K562 (cell line): ENCODE data around the gene ZNF557. TPM values are rescaled to one million over a fixed set of nuclear protein-coding genes. Genes with fewer than 3 reads are reported as not detected.

ENCODE experiments used
- ATAC-seq: fragments of 200-7000 bp; cut with Tn5 transposase; 3 replicates; pipeline ENCODE4 v1.9.1; 2020; ENCODE audit warnings: moderate library complexity
- BruUV-seq: library from RNA; stranded (reverse); fragments of 400-500 nt; replicated peaks from 2 replicates; lab custom pipeline; 2021; lab: Mats Ljungman, UMichigan
- CTCF ChIA-PET: fragments of 300-600 bp; formaldehyde crosslinking; extraction: SDS; loops from one replicate; lab custom pipeline; 2021; ENCODE audit warnings: low intra/inter-chr PET ratio; lab: Yijun Ruan, JAX
- POLR2A ChIA-PET: fragments of 300-600, 350-650 bp; sonication (Branson Sonifier 250); formaldehyde crosslinking; extraction: SDS; loops from one replicate; lab custom pipeline; 2021; ENCODE audit warnings: antibody characterized with exemption, inconsistent platforms; lab: Yijun Ruan, JAX
- DNase-seq, 4 experiments: peaks; one replicate each; pipeline versions ENCODE4 v3.0.0 to v3.0.0-alpha.2; 2011 to 2018; ENCODE audit warnings: low spot score in 3 of 4, mixed read lengths in 3 of 4; ENCODE audit errors: extremely low read depth in 1 of 4
- FAIRE-seq: peaks from 2 replicates; lab custom pipeline; 2011; peaks lifted over from hg19 to GRCh38; lab: Jason Lieb, UNC
- H2AFZ ChIP-seq: 2 replicates; pipeline ENCODE4 v1.6.0; 2011; ENCODE audit warnings: low read depth, low read length, control low read depth, inconsistent platforms
- H3K27ac ChIP-seq: fragments of 200-600 bp; 3 replicates; pipeline ENCODE4 v1.8.0; 2011; ENCODE audit warnings: low read depth, mild to moderate bottlenecking, control low read depth, inconsistent platforms, low read length, moderate library complexity, mixed read lengths; ENCODE audit errors: extremely low read depth
- H3K27me3 ChIP-seq, 2 experiments: fragments of 300-600 bp in 1 of 2; 2 replicates in 1 of 2; 3 replicates in 1 of 2; pipeline versions ENCODE4 v1.6.0 to v1.8.0; 2011; ENCODE audit warnings: inconsistent platforms in 2 of 2, low read length in 2 of 2, mild to moderate bottlenecking in 1 of 2, mixed read lengths in 1 of 2, moderate library complexity in 1 of 2; ENCODE audit not compliant: control insufficient read depth in 2 of 2, insufficient read depth in 2 of 2
- H3K36me3 ChIP-seq: fragments of 300-600 bp; 3 replicates; pipeline ENCODE4 v1.8.0; 2011; ENCODE audit warnings: mild to moderate bottlenecking, low read length, inconsistent platforms; ENCODE audit not compliant: control insufficient read depth, insufficient read depth
- H3K4me1 ChIP-seq, 2 experiments: fragments of 200-600 bp in 1 of 2; replicated peaks in 1 of 2; 2 replicates in 1 of 2; 3 replicates in 1 of 2; pipeline versions ENCODE4 v1.5.1 to v1.8.0; 2011; ENCODE audit warnings: inconsistent platforms in 2 of 2, low read length in 2 of 2, mild to moderate bottlenecking in 1 of 2, mixed read lengths in 1 of 2, moderate library complexity in 1 of 2; ENCODE audit not compliant: control insufficient read depth in 2 of 2, insufficient read depth in 2 of 2
- H3K4me2 ChIP-seq: 2 replicates; pipeline ENCODE4 v1.6.1; 2011; ENCODE audit warnings: low read length, control low read depth, inconsistent platforms, mixed read lengths; ENCODE audit not compliant: insufficient read depth
- H3K4me3 ChIP-seq: fragments of 200-600 bp; sonication (generic), shearing (Covaris generic); 2 replicates; pipeline ENCODE4 v1.5.1; 2016; ENCODE audit warnings: control low read depth, inconsistent platforms
- H3K79me2 ChIP-seq: fragments of 200-600 bp; 3 replicates; pipeline ENCODE4 v1.8.0; 2011; ENCODE audit warnings: low read length, inconsistent platforms; ENCODE audit not compliant: control insufficient read depth, insufficient read depth
- H3K9ac ChIP-seq, 2 experiments: 2 replicates each; pipeline versions ENCODE4 v1.6.0 to v1.6.1; 2011; ENCODE audit warnings: low read depth in 2 of 2, low read length in 2 of 2, control low read depth in 1 of 2, inconsistent platforms in 1 of 2, mild to moderate bottlenecking in 1 of 2, mixed read lengths in 1 of 2; ENCODE audit not compliant: insufficient read depth in 1 of 2
- H3K9me1 ChIP-seq: one replicate; pipeline ENCODE4 v1.6.0; 2011; ENCODE audit warnings: inconsistent platforms, mild to moderate bottlenecking, low read length, moderate library complexity; ENCODE audit not compliant: control insufficient read depth, insufficient read depth
- H3K9me3 ChIP-seq: replicated peaks from 2 replicates; pipeline ENCODE4 v1.5.1; 2011; ENCODE audit warnings: low read depth, low read length, inconsistent platforms; ENCODE audit not compliant: control insufficient read depth, insufficient read depth
- H4K20me1 ChIP-seq: replicated peaks from 2 replicates; pipeline ENCODE4 v1.6.1; 2011; ENCODE audit warnings: low read length, inconsistent platforms, mixed read lengths; ENCODE audit not compliant: control insufficient read depth, insufficient read depth
- ADNP ChIP-seq: fragments of 200-800 bp; sonication (Bioruptor generic); IDR thresholded peaks from 2 replicates; pipeline ENCODE4 v1.6.1; 2016; ENCODE audit warnings: missing genetic modification characterization, missing compliant biosample characterization
- BHLHE40 ChIP-seq: IDR thresholded peaks from 2 replicates; pipeline ENCODE4 v1.6.1; 2011; ENCODE audit warnings: low read length, improper control_type of control experiment
- CBX8 ChIP-seq: fragments of 200-600 bp; sonication (generic); IDR thresholded peaks from 2 replicates; pipeline ENCODE4 v1.6.1; 2012; ENCODE audit warnings: borderline replicate concordance, mixed run types, low read depth, mild to moderate bottlenecking, moderate library complexity, mixed read lengths, low read length, control low read depth, inconsistent platforms; ENCODE audit not compliant: poor library complexity, severe bottlenecking; ENCODE audit errors: extremely low read depth
- HDAC6 ChIP-seq: IDR thresholded peaks from 2 replicates; pipeline ENCODE4 v1.6.1; 2012; ENCODE audit warnings: low read depth, mild to moderate bottlenecking, control low read depth, inconsistent platforms, low read length, moderate library complexity
- KDM4B ChIP-seq, 2 experiments: fragments of 450-650 bp in 1 of 2; sonication (generic) in 1 of 2; IDR thresholded peaks; 2 replicates each; pipeline ENCODE4 v1.6.1; 2016 to 2017; ENCODE audit warnings: borderline replicate concordance in 2 of 2, antibody characterized with exemption in 1 of 2, low read depth in 1 of 2, mild to moderate bottlenecking in 1 of 2
- KHSRP ChIP-seq: fragments of 450-650 bp; IDR thresholded peaks from 2 replicates; pipeline ENCODE4 v1.6.1; 2017
- KLF13 ChIP-seq: fragments of 450-650 bp; IDR thresholded peaks from 2 replicates; pipeline ENCODE4 v1.6.1; 2016; ENCODE audit warnings: missing genetic modification characterization, low read depth, mild to moderate bottlenecking, missing compliant biosample characterization, moderate library complexity, borderline replicate concordance
- MECOM ChIP-seq: fragments of 250-450 bp; sonication (Bioruptor Pico); IDR thresholded peaks from 2 replicates; pipeline ENCODE4 v1.8.0; 2022; ENCODE audit warnings: inconsistent platforms
- NCOA6 ChIP-seq: fragments of 450-650 bp; IDR thresholded peaks from 2 replicates; pipeline ENCODE4 v1.6.1; 2017; ENCODE audit warnings: mild to moderate bottlenecking
- NFIC ChIP-seq: fragments of 450-650 bp; IDR thresholded peaks from 2 replicates; pipeline ENCODE4 v1.6.1; 2017; ENCODE audit warnings: mild to moderate bottlenecking, inconsistent platforms
- ZNF239 ChIP-seq: fragments of 250-450 bp; sonication (Bioruptor Pico); IDR thresholded peaks from 2 replicates; pipeline ENCODE4 v1.4.0; 2020; ENCODE audit warnings: mild to moderate bottlenecking
- WGBS: fragments of 100-300 bp; shearing (Covaris generic); methylation state at CpG from one replicate; pipeline ENCODE4 v1.1.6; 2016; ENCODE audit warnings: low coverage, mixed read lengths; ENCODE audit not compliant: insufficient coverage; ENCODE audit errors: missing lambda C conversion rate; 5-methylcytosine and 5-hydroxymethylcytosine counted together
- in situ Hi-C: fragments of 300-500 bp; cut with MboI; formaldehyde crosslinking; loops from 4 replicates; pipeline ENCODE4 v1.15.0; 2018; ENCODE audit warnings: inconsistent platforms, mixed read lengths
- intact Hi-C: fragments of 100-400 bp; cut with micrococcal nuclease; formaldehyde crosslinking; loops from 2 replicates; pipeline ENCODE4 v1.14.2; 2022
- polyA plus RNA-seq, 8 experiments: library from polyadenylated mRNA; depleted of rRNA in 4 of 8; stranded (reverse) in 5 of 8; unstranded in 3 of 8; fragments of >200 nt; fragmentation: Nextera tagmentation in 2 of 8; fragmentation: Illumina TruSeq in 1 of 8; extraction: Ambion mirVana in 2 of 8; extraction: Trizol in 1 of 8; gene quantifications; 2 replicates each; pipeline versions ENCODE4 v1.2.1 to v1.2.3, GENCODE V29; 2011 to 2014; ENCODE audit warnings: inconsistent platforms in 1 of 8, missing spikeins in 1 of 8
- total RNA-seq, 7 experiments: library from RNA; depleted of rRNA in 6 of 7; stranded (reverse); fragments of >200 nt in 6 of 7; fragmentation: Illumina TruSeq in 2 of 7; extraction: Trizol in 2 of 7; gene quantifications; 2 replicates each; pipeline versions ENCODE4 v1.2.1 to v1.2.3, GENCODE V29; 2011 to 2021; ENCODE audit warnings: low replicate concordance in 1 of 7
- TF ChIP-seq, protein P1 (sequence below): sonication (generic); formaldehyde crosslinking; IDR thresholded peaks from 2 replicates; pipeline ENCODE4 v1.8.1; 2023; ENCODE audit warnings: mild to moderate bottlenecking, missing genetic modification reagents
- TF ChIP-seq, protein P2 (sequence below): fragments of 450-650 bp; formaldehyde crosslinking; conservative IDR thresholded peaks from 2 replicates; pipeline ENCODE4 v1.4.0; 2022; ENCODE audit warnings: mild to moderate bottlenecking, missing genetic modification characterization
- TF ChIP-seq, protein P3 (sequence below): fragments of 450-650 bp; IDR thresholded peaks from 2 replicates; pipeline ENCODE4 v1.7.1; 2018; ENCODE audit warnings: mild to moderate bottlenecking, low read depth; ENCODE audit not compliant: partially characterized antibody

ZNF557 gene
- total and polyA plus RNA-seq, 9 of the 15 experiments (the other 6 are each of a cell fraction or from before 2014, with no cell fraction given): 2.2 to 6.6 (median 4.4) TPM

DNA sequence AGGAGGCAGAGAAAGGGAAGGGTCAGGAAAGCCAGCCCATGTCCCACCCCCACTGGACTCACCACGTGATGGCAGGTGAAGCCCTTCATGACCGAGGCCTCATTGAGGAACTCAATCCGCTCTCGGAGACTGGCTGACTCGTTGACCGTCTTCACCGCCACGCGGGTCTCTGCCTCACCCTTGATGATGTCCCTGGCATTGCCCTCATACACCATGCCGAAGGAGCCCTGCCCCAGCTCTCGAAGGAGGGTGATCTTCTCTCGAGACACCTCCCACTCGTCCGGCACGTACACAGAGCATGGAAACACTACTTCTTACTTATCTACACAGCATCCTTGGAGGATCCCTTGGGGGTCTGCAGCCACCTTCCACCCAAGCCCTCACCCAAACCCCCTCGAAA is 55.7 kb downstream of the ZNF557 start:
- H3K36me3 ChIP-seq: no peaks in the 10 kb centered on the region

More for the DNA sequence above, 55.7 kb downstream of the ZNF557 start:
- no peak overlapping the region for H3K4me3 ChIP-seq
- ATAC-seq: no peak
- H3K27me3 ChIP-seq: peaks cover 0 to 26% of the 10 kb centered on the region in 2 experiments; a peak in 2 of 5 replicates
- no peak overlapping the region for H3K27ac ChIP-seq
- ChIA-PET CTCF (no interaction called here), POLR2A (no interaction called here)
- BruUV-seq: no TSS peak
- in situ Hi-C loops (no loop called here), intact Hi-C loops (no loop called here)
- no peak overlapping the region for H2AFZ ChIP-seq
- no peaks in the 10 kb centered on the region for H3K9me3 ChIP-seq
- no peak for FAIRE-seq
- 13% methylated on average over 16 of the region's 16 CpGs for WGBS
- H3K4me2 ChIP-seq: no peak overlapping the region
- no peaks in the 10 kb centered on the region for H3K4me1 ChIP-seq
- no peak for DNase-seq
- no peaks in the 10 kb centered on the region for H4K20me1 ChIP-seq
- no peak for TF ChIP-seq CBX8
- no peak for TF ChIP-seq NFIC
- no peak for TF ChIP-seq KHSRP
- TF ChIP-seq BHLHE40: no peak
- no peak for TF ChIP-seq NCOA6
- TF ChIP-seq, protein P1, sequence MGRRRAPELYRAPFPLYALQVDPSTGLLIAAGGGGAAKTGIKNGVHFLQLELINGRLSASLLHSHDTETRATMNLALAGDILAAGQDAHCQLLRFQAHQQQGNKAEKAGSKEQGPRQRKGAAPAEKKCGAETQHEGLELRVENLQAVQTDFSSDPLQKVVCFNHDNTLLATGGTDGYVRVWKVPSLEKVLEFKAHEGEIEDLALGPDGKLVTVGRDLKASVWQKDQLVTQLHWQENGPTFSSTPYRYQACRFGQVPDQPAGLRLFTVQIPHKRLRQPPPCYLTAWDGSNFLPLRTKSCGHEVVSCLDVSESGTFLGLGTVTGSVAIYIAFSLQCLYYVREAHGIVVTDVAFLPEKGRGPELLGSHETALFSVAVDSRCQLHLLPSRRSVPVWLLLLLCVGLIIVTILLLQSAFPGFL: no peak
- no peak for TF ChIP-seq KDM4B (IDR thresholded peaks at IDR 0.05; ENCODE audit: borderline replicate concordance in 2 of 2, low read depth in 1 of 2)
- TF ChIP-seq ZNF239: no peak
- TF ChIP-seq, protein P2, sequence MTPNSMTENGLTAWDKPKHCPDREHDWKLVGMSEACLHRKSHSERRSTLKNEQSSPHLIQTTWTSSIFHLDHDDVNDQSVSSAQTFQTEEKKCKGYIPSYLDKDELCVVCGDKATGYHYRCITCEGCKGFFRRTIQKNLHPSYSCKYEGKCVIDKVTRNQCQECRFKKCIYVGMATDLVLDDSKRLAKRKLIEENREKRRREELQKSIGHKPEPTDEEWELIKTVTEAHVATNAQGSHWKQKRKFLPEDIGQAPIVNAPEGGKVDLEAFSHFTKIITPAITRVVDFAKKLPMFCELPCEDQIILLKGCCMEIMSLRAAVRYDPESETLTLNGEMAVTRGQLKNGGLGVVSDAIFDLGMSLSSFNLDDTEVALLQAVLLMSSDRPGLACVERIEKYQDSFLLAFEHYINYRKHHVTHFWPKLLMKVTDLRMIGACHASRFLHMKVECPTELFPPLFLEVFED (CRISPR knock-in tag): no peak
- TF ChIP-seq MECOM (CRISPR knock-in tag): no peak
- no peak for TF ChIP-seq ADNP
- TF ChIP-seq, protein P3, sequence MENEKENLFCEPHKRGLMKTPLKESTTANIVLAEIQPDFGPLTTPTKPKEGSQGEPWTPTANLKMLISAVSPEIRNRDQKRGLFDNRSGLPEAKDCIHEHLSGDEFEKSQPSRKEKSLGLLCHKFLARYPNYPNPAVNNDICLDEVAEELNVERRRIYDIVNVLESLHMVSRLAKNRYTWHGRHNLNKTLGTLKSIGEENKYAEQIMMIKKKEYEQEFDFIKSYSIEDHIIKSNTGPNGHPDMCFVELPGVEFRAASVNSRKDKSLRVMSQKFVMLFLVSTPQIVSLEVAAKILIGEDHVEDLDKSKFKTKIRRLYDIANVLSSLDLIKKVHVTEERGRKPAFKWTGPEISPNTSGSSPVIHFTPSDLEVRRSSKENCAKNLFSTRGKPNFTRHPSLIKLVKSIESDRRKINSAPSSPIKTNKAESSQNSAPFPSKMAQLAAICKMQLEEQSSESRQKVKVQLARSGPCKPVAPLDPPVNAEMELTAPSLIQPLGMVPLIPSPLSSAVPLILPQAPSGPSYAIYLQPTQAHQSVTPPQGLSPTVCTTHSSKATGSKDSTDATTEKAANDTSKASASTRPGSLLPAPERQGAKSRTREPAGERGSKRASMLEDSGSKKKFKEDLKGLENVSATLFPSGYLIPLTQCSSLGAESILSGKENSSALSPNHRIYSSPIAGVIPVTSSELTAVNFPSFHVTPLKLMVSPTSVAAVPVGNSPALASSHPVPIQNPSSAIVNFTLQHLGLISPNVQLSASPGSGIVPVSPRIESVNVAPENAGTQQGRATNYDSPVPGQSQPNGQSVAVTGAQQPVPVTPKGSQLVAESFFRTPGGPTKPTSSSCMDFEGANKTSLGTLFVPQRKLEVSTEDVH: no peak
- no peak for TF ChIP-seq KLF13 (tag)
- no peak for TF ChIP-seq HDAC6
- no peaks in the 10 kb centered on the region for H3K79me2 ChIP-seq
- H3K9ac ChIP-seq: no peak overlapping the region
- no peaks in the 10 kb centered on the region for H3K9me1 ChIP-seq
